Adrenal gland (tissue), 12 donors: ENCODE data around the gene BLVRA. TPM values are rescaled to one million over a fixed set of nuclear protein-coding genes. Genes with fewer than 3 reads are reported as not detected.

Experiments used
- DNase-seq, 7 donors: peaks; one replicate each; pipeline ENCODE4 v3.0.0-alpha.2; 2019 to 2020
- H3K27ac ChIP-seq, 5 donors: fragments of 200-600 bp; sonication (generic) in 4 of 5; 1 replicate in 3 of 5; 2 replicates in 2 of 5; pipeline versions ENCODE4 v1.5.1 to v1.8.0; 2016 to 2020; ENCODE audit warnings: mild to moderate bottlenecking in 1 of 5
- H3K27me3 ChIP-seq: fragments of 200-600 bp; 2 replicates; pipeline ENCODE4 v1.8.0; 2021
- H3K36me3 ChIP-seq, 2 donors: fragments of 200-600 bp; replicated peaks in 1 of 2; 1 replicate in 1 of 2; 2 replicates in 1 of 2; pipeline versions ENCODE4 v1.5.1 to v1.8.0; 2018 to 2022
- H3K4me1 ChIP-seq, 2 donors: fragments of 200-600 bp; replicated peaks in 1 of 2; 1 replicate in 1 of 2; 2 replicates in 1 of 2; pipeline versions ENCODE4 v1.5.1 to v1.8.0; 2018 to 2021
- H3K4me3 ChIP-seq, 4 donors: fragments of 200-600 bp; sonication (generic) in 3 of 4; one replicate each; pipeline ENCODE4 v1.5.1; 2016 to 2018
- H3K9me3 ChIP-seq, 3 donors: fragments of 200-600 bp; sonication (generic) in 1 of 3; replicated peaks in 1 of 3; 1 replicate in 2 of 3; 2 replicates in 1 of 3; pipeline versions ENCODE4 v1.5.1 to v1.8.0; 2016 to 2021
- POLR2A ChIP-seq, 2 donors: fragments of 450-650 bp; IDR thresholded peaks; one replicate each; pipeline ENCODE4 v1.6.1; 2017; ENCODE audit warnings: antibody characterized with exemption in 2 of 2, mild to moderate bottlenecking in 2 of 2, moderate library complexity in 1 of 2
- WGBS, 4 donors: extraction: QIAGEN DNeasy Blood & Tissue Kit in 2 of 4; methylation state at CpG; one replicate each; pipeline versions ENCODE4 v1.1.5 to v1.1.7; 2013 to 2017; 5-methylcytosine and 5-hydroxymethylcytosine counted together
- intact Hi-C, 2 donors: fragments of 100-400 bp; cut with DNase I; formaldehyde crosslinking; loops; one replicate each; pipeline versions ENCODE4 v1.14.1 to v1.15.0; 2022 to 2023
- polyA plus RNA-seq, 3 donors: library from polyadenylated mRNA; stranded (reverse); fragments of 200-250 nt in 2 of 3; fragments of 350-450 nt in 1 of 3; fragmentation: Illumina TruSeq in 1 of 3; extraction: RNeasy Lipid Tissue Mini Kit (QIAGEN cat#74804) in 1 of 3; gene quantifications; one replicate each; pipeline ENCODE4 v1.2.3, GENCODE V29; 2013 to 2014
- total RNA-seq, 9 donors: library from RNA; depleted of rRNA in 4 of 9; stranded (reverse); fragments of >200 nt in 4 of 9; fragments of 120-200 nt in 1 of 9; fragmentation: NEBNext Ultra II Directional in 1 of 9; extraction: Animal tissue kit (Norgen Biotek cat#: 25700) in 1 of 9; gene quantifications; one replicate each; pipeline versions ENCODE4 v1.1.0 to v1.2.4, GENCODE V29; 2013 to 2023
- TF ChIP-seq, protein P1 (sequence below), 6 experiments: fragments of 450-650 bp in 4 of 6; fragments of 200-600 bp in 2 of 6; sonication (generic) in 1 of 6; IDR thresholded peaks; 1 replicate in 5 of 6; 2 replicates in 1 of 6; pipeline versions ENCODE4 v1.5.1 to v1.8.0; 2016 to 2021; ENCODE audit warnings: antibody characterized with exemption in 6 of 6, mild to moderate bottlenecking in 2 of 6, moderate library complexity in 1 of 6
- donor health status: healthy with polysubstance abuse.
- donor health status: Bipolar disorder and iron deficiency.
- donor health status: DM: yes; HTN: yes; CAD: no.
- donor health status: DM: no; HTN: no; CAD: no.
- donor health status: DM: no; HTN: no; CAD: no.
- donor health status: DM: yes; HTN: yes; CAD: no.

Gene BLVRA
- total and polyA plus RNA-seq, 12 donors, result 7.7 to 56.3 (median 36.5) TPM

DNA sequence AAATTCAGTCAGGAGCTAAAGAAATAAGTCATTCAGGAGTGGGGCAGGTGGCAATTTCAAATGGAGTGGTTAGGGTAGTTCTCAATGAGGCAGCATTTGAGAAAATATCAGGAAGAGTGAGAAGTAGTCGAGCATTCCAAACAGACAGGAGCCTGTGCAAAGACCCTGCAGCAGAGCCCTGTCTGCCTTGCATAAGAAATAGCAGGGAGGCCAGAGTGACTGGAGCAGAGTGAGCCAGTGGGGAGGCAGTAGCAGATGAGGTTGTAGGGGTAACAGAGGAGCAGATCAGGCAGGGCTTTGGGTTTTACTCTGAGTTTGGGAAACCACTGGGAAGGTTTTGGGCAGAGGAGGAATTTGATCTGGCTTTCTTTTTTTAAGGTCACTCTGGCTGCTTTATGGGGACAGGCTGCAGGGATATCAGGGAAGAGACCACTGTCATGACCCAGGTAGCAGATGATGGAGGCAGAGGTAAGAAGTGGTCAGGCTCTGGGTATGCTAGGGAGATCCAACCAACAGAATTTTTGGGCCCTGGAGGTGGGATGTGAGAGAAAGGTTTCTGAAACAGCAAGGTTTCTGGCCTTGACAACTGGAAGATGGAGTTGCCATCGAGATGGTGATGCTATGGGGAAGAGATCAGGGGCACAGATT is 1.3 kb upstream of the BLVRA start:
- TF ChIP-seq, protein P1, sequence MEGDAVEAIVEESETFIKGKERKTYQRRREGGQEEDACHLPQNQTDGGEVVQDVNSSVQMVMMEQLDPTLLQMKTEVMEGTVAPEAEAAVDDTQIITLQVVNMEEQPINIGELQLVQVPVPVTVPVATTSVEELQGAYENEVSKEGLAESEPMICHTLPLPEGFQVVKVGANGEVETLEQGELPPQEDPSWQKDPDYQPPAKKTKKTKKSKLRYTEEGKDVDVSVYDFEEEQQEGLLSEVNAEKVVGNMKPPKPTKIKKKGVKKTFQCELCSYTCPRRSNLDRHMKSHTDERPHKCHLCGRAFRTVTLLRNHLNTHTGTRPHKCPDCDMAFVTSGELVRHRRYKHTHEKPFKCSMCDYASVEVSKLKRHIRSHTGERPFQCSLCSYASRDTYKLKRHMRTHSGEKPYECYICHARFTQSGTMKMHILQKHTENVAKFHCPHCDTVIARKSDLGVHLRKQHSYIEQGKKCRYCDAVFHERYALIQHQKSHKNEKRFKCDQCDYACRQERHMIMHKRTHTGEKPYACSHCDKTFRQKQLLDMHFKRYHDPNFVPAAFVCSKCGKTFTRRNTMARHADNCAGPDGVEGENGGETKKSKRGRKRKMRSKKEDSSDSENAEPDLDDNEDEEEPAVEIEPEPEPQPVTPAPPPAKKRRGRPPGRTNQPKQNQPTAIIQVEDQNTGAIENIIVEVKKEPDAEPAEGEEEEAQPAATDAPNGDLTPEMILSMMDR (IDR thresholded peaks at IDR 0.05), result no peak
- TF ChIP-seq POLR2A (IDR thresholded peaks at IDR 0.05), result no peak
- no peak overlapping the region for H3K4me3 ChIP-seq
- DNase-seq, result peak in 1 of 7 donors; percentile 27

DNA sequence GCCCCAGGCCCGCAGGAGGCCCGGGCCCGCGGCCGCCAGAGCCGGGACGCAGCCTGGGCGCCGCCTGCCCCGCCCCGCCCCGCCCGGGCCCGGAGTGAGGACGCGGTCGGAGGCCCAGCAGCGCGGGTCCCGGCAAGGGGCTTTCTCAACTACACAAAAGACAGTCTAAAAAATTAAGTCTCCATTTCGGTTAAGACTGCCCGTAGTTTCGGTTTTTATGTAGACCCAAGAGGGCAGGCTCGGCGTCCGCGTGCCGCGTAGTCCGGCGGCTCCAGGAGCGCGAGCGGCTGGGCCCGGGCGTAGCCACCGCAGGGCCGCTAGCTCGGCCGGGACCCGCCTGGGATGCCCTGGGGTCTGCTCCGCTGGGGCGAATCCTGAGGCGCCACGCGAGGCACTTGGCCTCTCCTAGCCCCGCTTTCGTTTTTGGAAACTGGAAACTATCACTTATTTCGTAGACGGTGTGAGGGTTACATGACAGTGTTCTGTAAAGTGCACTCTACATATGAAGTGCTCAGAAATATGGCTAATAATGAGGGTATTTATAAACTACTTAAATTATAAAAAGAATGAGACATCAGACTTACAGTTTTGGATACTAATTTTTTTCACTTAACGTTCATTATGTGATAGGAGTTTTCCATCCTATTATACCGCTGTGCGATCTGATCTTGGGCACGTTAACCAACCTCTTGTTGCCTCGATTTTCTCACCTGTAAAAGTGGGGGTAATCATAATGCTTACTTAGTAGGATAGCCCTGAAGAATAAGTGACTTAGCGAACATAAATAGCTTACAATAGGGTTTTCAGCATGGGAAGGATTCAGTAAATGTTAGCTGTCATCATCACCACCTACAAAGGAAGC is 573 bp downstream of the BLVRA start:
- DNase-seq, result peak; percentile 26 to 59 (median 35)

More for the DNA sequence above, 1.3 kb upstream of the BLVRA start:
- Histone ChIP-seq H3K9me3 (no peaks in the 10 kb centered on the region), H3K36me3 (no peaks in the 10 kb centered on the region), H3K27ac (no peak overlapping the region), H3K27me3 (no peaks in the 10 kb centered on the region), H3K4me1 (peaks cover 0 to 16% of the 10 kb centered on the region in 2 donors)
- 82 to 88% (median 85%) methylated on average over 2 of the region's 2 CpGs for WGBS, 4 donors
- intact Hi-C loops, result no loop called here

DNA sequence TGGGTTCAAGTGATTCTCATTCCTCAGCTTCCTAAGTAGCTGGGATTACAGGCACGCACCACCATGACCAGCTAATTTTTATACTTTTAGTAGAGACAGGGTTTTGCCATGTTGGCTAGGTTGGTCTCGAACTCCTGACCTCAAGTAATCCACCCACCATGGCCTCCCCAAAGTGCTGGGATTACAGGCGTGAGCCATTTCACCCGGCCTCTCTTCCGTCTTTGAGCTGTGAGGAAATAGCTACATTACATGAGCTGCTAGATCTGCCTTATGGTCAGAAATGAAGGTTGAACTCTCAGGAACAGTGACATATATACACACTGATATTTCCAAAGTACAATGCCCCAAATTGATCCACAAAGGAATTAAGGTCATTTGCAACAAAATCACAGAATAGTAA is 2.4 kb downstream of the BLVRA start:
- H3K4me3 ChIP-seq, result no peak overlapping the region
- TF ChIP-seq, protein P1 (IDR thresholded peaks at IDR 0.05), result no peak
- no peak for TF ChIP-seq POLR2A (IDR thresholded peaks at IDR 0.05)
- intact Hi-C loops, result no loop called here
- no peak overlapping the region for H3K27ac ChIP-seq
- H3K36me3 ChIP-seq, result no peaks in the 10 kb centered on the region
- H3K4me1 ChIP-seq, result peaks cover 0 to 38% of the 10 kb centered on the region in 2 donors
- 86 to 100% (median 89%) methylated on average over 5 of the region's 5 CpGs for WGBS, 4 donors
- no peaks in the 10 kb centered on the region for H3K9me3 ChIP-seq
- peak in 1 of 7 donors; percentile 33 for DNase-seq
- H3K27me3 ChIP-seq, result no peaks in the 10 kb centered on the region

More for the DNA sequence above, 573 bp downstream of the BLVRA start:
- TF ChIP-seq, protein P1 (IDR thresholded peaks at IDR 0.05), result no peak
- TF ChIP-seq POLR2A (IDR thresholded peaks at IDR 0.05), result peak in 1 of 2 donors; percentile 2
- Histone ChIP-seq H3K9me3 (no peaks in the 10 kb centered on the region), H3K27ac (peak overlapping the region; percentile 3 to 86 (median 83)), H3K36me3 (no peaks in the 10 kb centered on the region), H3K4me1 (peaks cover 0 to 30% of the 10 kb centered on the region in 2 donors), H3K27me3 (no peaks in the 10 kb centered on the region), H3K4me3 (peak overlapping the region; percentile 59 to 88 (median 71))
- intact Hi-C loops, result no loop called here
- WGBS, 4 donors, result 7 to 36% (median 18%) methylated on average over 10 to 56 of the region's 56 CpGs

DNA sequence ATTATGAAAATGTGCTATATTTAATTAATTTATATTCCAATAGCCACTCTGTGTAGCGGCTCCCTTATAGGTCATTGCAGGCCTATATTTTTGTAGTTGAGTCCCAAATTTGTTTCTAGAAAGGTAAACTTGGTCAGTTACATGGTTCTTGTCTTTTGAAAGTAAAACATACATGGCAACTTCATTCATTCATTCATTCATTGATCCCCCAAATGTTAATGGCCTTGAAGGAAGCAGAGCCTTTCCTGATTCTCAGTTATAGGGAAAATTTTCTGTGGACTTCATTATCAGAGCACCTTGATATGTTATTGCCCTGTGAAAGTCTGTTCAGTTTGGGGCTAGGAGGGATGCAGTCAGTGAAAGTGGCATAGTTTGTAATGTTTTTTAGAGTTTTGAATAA is 2.9 kb downstream of the BLVRA start:
- H3K4me1 ChIP-seq, result peaks cover 0 to 38% of the 10 kb centered on the region in 2 donors
- H3K27me3 ChIP-seq, result no peaks in the 10 kb centered on the region
- no peak overlapping the region for H3K27ac ChIP-seq
- H3K4me3 ChIP-seq, result no peak overlapping the region
- intact Hi-C loops, result no loop called here
- no peak for TF ChIP-seq POLR2A (IDR thresholded peaks at IDR 0.05)
- TF ChIP-seq, protein P1 (IDR thresholded peaks at IDR 0.05), result no peak
- H3K36me3 ChIP-seq, result no peaks in the 10 kb centered on the region
- H3K9me3 ChIP-seq, result no peaks in the 10 kb centered on the region
- no peak for DNase-seq
- 88 to 100% (median 97%) methylated on average over 1 of the region's 1 CpG for WGBS, 4 donors
